Measurements from ENCODE around the gene RRAD.
A peak's percentile ranks its signal among the peaks of the same experiment; 100 is the strongest.

The RRAD gene

GRCh38 chr16:66924527-66925321 lies 611 bp downstream of the RRAD start:
- Mint-ChIP-seq H3K36me3 (ENCODE audit: insufficient read depth) (no peaks in the 10 kb centered on the region), H3K4me3 (peak overlapping the region; percentile 68 to 75), H3K27me3 (peaks cover 25 to 52% of the 10 kb centered on the region in 2 donors), H3K4me1 (ENCODE audit: low read depth in 2 of 2) (peaks cover 0 to 11% of the 10 kb centered on the region in 2 donors), H3K9me3 (no peaks in the 10 kb centered on the region), H3K27ac (no peak overlapping the region)
- peak; percentile 84 for ATAC-seq (replicated peaks)
- DNase-seq = peak; percentile 23 to 35 (median 31)

- Mint-ChIP-seq H3K36me3 (ENCODE audit: insufficient read depth) (no peaks in the 10 kb centered on the region), H3K27ac (no peak overlapping the region), H3K4me3 (no peak overlapping the region), H3K27me3 (peaks cover 25 to 61% of the 10 kb centered on the region in 2 donors), H3K4me1 (ENCODE audit: low read depth in 2 of 2) (peaks cover 0 to 11% of the 10 kb centered on the region in 2 donors), H3K9me3 (no peaks in the 10 kb centered on the region)
- ATAC-seq (replicated peaks) (no peak), DNase-seq (no peak)
Observed at GRCh38 chr16:66923866-66924265, 1.5 kb downstream of the RRAD start.

GRCh38 chr16:66923247-66923731 lies 2.0 kb downstream of the RRAD start:
- ATAC-seq (replicated peaks) = no peak
- Mint-ChIP-seq H3K4me3 (no peak overlapping the region), H3K27ac (no peak overlapping the region), H3K9me3 (no peaks in the 10 kb centered on the region), H3K4me1 (ENCODE audit: low read depth in 2 of 2) (peaks cover 0 to 11% of the 10 kb centered on the region in 2 donors), H3K36me3 (ENCODE audit: insufficient read depth) (no peaks in the 10 kb centered on the region), H3K27me3 (peaks cover 25 to 67% of the 10 kb centered on the region in 2 donors)
- DNase-seq = no peak

GRCh38 chr16:66921729-66922450 lies 3.4 kb downstream of the RRAD start:
- Mint-ChIP-seq H3K9me3 (no peaks in the 10 kb centered on the region), H3K36me3 (ENCODE audit: insufficient read depth) (no peaks in the 10 kb centered on the region), H3K4me1 (ENCODE audit: low read depth in 2 of 2) (peaks cover 0 to 9% of the 10 kb centered on the region in 2 donors), H3K4me3 (no peak overlapping the region), H3K27me3 (peaks cover 25 to 73% of the 10 kb centered on the region in 2 donors), H3K27ac (no peak overlapping the region)
- ATAC-seq (replicated peaks) = no peak
- no peak for DNase-seq

GRCh38 chr16:66920924-66921680 lies 4.2 kb downstream of the RRAD start:
- DNase-seq = no peak
- Mint-ChIP-seq H3K36me3 (ENCODE audit: insufficient read depth) (no peaks in the 10 kb centered on the region), H3K27ac (no peak overlapping the region), H3K27me3 (peaks cover 25 to 73% of the 10 kb centered on the region in 2 donors), H3K4me3 (no peak overlapping the region), H3K9me3 (no peaks in the 10 kb centered on the region), H3K4me1 (ENCODE audit: low read depth in 2 of 2) (peaks cover 0 to 9% of the 10 kb centered on the region in 2 donors)
- ATAC-seq (replicated peaks) = no peak

DNA sequence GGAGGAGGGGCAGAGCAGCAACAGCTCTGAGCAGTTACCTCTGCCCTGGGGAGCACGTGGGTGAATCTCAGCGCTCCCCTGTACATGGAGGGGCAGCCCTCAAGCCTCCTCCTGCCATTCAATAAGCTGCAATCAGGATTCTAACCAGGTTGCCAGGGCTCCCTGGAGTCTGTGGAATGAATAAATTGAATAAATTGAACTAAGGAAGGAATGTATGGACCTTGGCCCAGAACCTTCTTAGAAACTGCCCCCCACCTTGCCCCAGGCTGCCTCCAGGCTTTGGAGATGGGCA lies 5.1 kb downstream of the RRAD start:
- Mint-ChIP-seq H3K9me3 (no peaks in the 10 kb centered on the region), H3K27ac (no peak overlapping the region), H3K36me3 (ENCODE audit: insufficient read depth) (no peaks in the 10 kb centered on the region), H3K4me3 (no peak overlapping the region), H3K4me1 (ENCODE audit: low read depth in 2 of 2) (peaks cover 0 to 2% of the 10 kb centered on the region in 2 donors), H3K27me3 (peaks cover 17 to 68% of the 10 kb centered on the region in 2 donors)
- DNase-seq (no peak), ATAC-seq (replicated peaks) (no peak)

GRCh38 chr16:66919569-66920298 lies 5.6 kb downstream of the RRAD start:
- no peak overlapping the region for H3K4me3 Mint-ChIP-seq
- peaks cover 16 to 63% of the 10 kb centered on the region in 2 donors for H3K27me3 Mint-ChIP-seq
- no peak overlapping the region for H3K27ac Mint-ChIP-seq
- no peaks in the 10 kb centered on the region for H3K36me3 Mint-ChIP-seq (ENCODE audit: insufficient read depth)
- H3K4me1 Mint-ChIP-seq (ENCODE audit: low read depth in 2 of 2) = peaks cover 0 to 2% of the 10 kb centered on the region in 2 donors
- ATAC-seq (replicated peaks) (no peak), DNase-seq (no peak)
- no peaks in the 10 kb centered on the region for H3K9me3 Mint-ChIP-seq

GRCh38 chr16:66918803-66919568 lies 6.3 kb downstream of the RRAD start, which contains the start of gene CDH16:
Gene CDH16, minus strand, starts transcription at chr16:66918885. Its CDS starts 820 bp downstream, at chr16:66918065.
- H3K36me3 Mint-ChIP-seq (ENCODE audit: insufficient read depth) = no peaks in the 10 kb centered on the region
- peaks cover 12 to 56% of the 10 kb centered on the region in 2 donors for H3K27me3 Mint-ChIP-seq
- ATAC-seq (replicated peaks) = no peak
- H3K27ac Mint-ChIP-seq = no peak within 1 kb of the TSS
- DNase-seq = no peak
- no peak within 1 kb of the TSS for H3K4me3 Mint-ChIP-seq
- no peaks in the 10 kb centered on the region for H3K9me3 Mint-ChIP-seq
- peaks cover 0 to 2% of the 10 kb centered on the region in 2 donors for H3K4me1 Mint-ChIP-seq (ENCODE audit: low read depth in 2 of 2)

GRCh38 chr16:66918355-66918754 lies 7.0 kb downstream of the RRAD start:
- no peaks in the 10 kb centered on the region for H3K36me3 Mint-ChIP-seq (ENCODE audit: insufficient read depth)
- no peak overlapping the region for H3K27ac Mint-ChIP-seq
- no peaks in the 10 kb centered on the region for H3K9me3 Mint-ChIP-seq
- DNase-seq (no peak), ATAC-seq (replicated peaks) (no peak)
- H3K4me1 Mint-ChIP-seq (ENCODE audit: low read depth in 2 of 2) = no peaks in the 10 kb centered on the region
- H3K27me3 Mint-ChIP-seq = peaks cover 6 to 49% of the 10 kb centered on the region in 2 donors
- no peak overlapping the region for H3K4me3 Mint-ChIP-seq

DNA sequence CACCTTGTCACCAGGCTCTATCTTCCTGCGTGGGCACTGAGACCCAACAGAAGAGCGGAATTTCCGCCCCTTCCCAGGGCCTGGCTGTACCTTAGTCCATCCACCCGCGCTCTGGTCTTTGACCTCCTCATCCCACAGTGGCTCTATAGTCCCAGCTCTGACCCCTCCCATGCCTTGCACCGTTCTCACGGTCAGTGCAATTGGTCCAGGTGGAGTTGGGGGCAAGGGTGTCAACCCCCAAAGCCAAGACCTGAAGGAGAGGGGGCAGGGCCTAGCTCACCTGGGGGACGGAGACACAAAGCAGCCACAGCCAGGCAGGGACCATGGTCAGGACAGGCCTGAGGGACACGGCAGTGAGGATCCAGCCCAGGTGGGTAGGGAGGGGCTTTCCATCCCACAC lies 7.6 kb downstream of the RRAD start:
- DNase-seq = no peak
- H3K36me3 Mint-ChIP-seq (ENCODE audit: insufficient read depth) = no peaks in the 10 kb centered on the region

GRCh38 chr16:66916518-66916917 lies 8.8 kb downstream of the RRAD start:
- no peak for ATAC-seq (replicated peaks)
- no peak for DNase-seq
- H3K36me3 Mint-ChIP-seq (ENCODE audit: insufficient read depth) = no peaks in the 10 kb centered on the region
- no peak overlapping the region for H3K27ac Mint-ChIP-seq
- no peaks in the 10 kb centered on the region for H3K9me3 Mint-ChIP-seq
- peaks cover 0 to 46% of the 10 kb centered on the region in 2 donors for H3K27me3 Mint-ChIP-seq
- H3K4me3 Mint-ChIP-seq = no peak overlapping the region
- H3K4me1 Mint-ChIP-seq (ENCODE audit: low read depth in 2 of 2) = no peaks in the 10 kb centered on the region

More for the DNA sequence above, 7.6 kb downstream of the RRAD start:
- Mint-ChIP-seq H3K4me3 (no peak overlapping the region), H3K9me3 (no peaks in the 10 kb centered on the region), H3K27ac (no peak overlapping the region), H3K27me3 (peaks cover 0 to 43% of the 10 kb centered on the region in 2 donors), H3K4me1 (ENCODE audit: low read depth in 2 of 2) (no peaks in the 10 kb centered on the region)
- no peak for ATAC-seq (replicated peaks)

GRCh38 chr16:66915041-66915440 lies 10.3 kb downstream of the RRAD start:
- no peaks in the 10 kb centered on the region for H3K9me3 Mint-ChIP-seq
- ATAC-seq (replicated peaks) (no peak), DNase-seq (no peak)
- H3K27ac Mint-ChIP-seq = no peak overlapping the region
- no peak overlapping the region for H3K4me3 Mint-ChIP-seq
- no peaks in the 10 kb centered on the region for H3K36me3 Mint-ChIP-seq (ENCODE audit: insufficient read depth)
- peaks cover 0 to 37% of the 10 kb centered on the region in 2 donors for H3K27me3 Mint-ChIP-seq
- H3K4me1 Mint-ChIP-seq (ENCODE audit: low read depth in 2 of 2) = no peaks in the 10 kb centered on the region
